Measurements from ENCODE around the gene MS4A1.
"Not testable (repeated sequence)": the region's sequence is repeated elsewhere in the genome, so short reads cannot be mapped to it uniquely, and the experiment has no call there.

The MS4A1 gene

DNA sequence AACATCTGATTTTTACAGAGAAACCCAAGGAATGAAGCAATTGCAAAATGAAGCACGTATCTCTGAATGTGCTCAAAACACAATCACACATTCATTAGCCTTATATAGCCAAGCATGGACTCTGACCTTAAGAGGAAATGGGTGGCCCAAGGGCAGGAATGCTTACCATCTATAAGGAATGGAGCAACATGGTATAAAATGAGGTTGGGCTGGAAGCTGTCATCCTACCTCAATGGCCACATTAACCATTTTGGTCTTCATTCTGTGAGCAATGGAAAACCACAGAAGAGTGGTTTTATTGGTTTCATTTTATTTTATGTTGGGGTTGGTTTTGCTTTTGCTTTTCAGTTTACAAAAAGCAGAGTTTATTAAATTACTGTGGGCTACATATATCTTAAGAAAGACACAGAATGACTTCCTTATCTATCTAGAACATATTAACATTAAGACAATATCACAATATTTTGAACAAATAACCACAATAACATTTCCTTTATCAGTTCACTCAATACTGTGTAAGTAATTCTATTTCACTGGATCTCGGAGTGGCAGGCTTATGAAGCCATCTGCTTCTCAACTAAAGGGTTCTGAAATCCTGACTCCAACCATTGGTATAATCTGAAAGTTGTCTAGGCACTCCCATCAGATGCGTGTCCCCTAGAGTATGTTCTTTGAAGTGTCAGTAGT lies 48.7 kb downstream of the MS4A1 start:
- no peak for DNase-seq (ENCODE audit: low spot score)

DNA sequence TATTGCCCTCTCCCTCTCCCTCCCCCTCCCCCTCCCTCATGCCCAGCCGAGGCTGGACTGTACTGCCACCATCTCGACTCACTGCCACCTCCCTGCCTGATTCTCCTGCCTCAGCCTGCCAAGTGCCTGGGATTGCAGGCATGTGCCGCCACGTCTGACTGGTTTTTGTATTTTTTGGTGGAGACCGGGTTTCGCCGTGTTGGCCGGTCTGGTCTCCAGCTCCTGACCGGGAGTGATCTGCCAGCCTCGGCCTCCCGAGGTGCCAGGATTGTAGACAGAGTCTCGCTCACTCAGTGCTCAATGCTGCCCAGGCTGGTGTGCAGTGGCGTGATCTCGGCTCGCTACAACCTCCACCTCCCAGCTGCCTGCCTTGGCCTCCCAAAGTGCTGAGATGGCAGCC lies 54.0 kb downstream of the MS4A1 start:
- DNase-seq (ENCODE audit: low spot score) = not testable (repeated sequence)

DNA sequence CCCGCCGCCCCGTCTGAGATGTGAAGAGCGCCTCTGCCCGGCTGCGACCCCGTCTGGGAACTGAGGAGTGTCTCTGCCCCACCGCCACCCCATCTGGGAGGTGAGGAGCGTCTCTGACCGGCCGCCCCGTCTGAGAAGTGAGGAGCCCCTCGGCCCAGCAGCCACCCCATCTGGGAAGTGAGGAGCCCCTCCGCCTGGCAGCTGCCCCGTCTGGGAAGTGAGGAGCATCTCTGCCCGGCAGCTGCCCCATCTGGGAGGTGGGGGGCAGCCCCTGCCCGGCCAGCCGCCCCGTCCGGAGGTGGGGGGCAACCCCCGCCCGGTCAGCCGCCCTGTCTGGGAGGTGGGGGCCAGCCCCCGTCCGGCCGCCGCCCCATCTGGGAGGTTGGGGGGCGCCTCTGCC lies 54.6 kb downstream of the MS4A1 start:
- not testable (repeated sequence) for DNase-seq (ENCODE audit: low spot score)

DNA sequence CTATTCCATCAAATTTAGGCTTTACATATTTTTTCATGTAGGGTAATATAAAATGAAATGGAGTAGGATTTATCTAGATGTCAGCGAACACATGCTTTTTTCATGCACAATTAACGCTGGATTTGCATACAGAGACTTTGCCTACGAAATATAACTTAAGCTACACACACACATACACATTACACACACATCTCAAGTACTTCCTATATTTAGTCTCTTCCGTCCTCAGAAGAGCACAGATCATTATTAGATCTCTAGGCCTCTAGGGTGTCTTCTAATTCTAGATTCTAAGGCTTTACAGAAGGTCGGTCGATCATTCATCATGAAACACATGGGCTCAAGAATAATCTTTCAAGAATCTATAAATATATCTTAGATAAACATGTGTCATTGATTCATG lies 55.7 kb downstream of the MS4A1 start:
- DNase-seq (ENCODE audit: low spot score) = no peak

DNA sequence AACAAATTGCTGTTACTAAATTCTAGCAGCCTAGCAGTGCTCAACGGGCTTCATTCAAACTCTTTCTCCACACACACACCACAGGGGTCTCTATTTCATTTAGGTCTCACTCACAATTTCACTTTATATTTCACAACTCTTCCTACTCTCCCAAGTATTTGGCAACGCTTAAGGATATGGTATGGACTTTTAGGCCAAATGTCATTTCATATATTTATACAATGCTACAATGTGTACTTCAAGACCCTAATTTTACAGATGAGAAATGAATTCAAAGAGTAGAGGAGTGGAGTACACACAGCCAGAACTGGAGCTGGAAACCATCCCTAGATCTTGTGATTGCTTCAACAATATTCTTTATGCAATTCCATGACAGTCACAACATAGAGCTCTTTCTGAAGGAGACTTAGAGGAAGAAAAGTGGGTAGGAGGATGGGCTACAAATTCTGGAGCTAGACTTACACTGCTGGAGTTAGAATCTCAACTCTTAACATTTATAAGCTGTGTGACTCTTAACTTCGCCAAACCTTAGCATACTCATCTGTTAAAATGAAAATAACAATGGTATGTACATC lies 57.1 kb downstream of the MS4A1 start:
- no peak for DNase-seq (ENCODE audit: low spot score)

DNA sequence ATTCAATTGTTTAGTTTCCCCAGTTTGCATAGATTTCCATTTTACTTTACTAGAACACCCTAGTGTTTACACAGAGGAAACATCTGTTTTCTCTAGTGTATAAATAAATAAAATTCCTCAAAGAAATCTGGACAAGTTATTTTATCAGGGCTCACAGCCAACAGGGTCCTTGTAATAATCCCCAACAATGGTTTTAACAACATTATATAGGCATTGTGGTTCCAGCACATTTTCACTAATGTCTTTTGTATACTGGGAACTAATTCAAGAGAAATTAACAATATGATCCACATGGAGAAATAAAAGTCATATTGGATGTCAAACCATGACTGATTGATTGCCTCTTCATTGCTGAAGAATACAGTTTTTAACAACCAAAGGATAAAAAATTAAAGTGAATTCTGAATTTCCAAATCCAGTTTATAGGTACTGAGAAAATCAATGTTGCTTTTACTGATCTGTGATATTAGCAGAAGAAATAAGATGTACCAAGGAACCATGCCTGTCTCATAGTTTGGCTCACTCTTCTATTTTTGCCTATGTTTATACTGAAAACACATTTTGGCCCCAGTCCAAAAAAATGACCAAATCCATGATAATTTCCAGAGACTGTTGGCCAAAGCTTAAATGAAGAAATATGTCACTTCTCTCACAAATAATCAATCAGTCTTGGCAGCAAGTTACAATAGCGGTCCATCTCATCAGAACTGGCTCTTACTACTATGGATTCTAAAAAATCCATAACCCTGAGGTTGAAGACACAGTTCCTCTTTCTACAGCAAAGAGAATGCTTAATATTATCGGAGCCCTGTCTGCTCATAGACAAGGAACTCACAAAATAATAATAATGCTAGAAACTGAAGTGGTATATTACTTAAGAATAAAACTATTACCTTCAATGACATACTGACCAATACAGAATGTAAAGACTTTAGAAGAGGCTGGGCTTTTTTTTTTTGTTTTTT lies 58.1 kb downstream of the MS4A1 start:
- no peak for DNase-seq (ENCODE audit: low spot score)

DNA sequence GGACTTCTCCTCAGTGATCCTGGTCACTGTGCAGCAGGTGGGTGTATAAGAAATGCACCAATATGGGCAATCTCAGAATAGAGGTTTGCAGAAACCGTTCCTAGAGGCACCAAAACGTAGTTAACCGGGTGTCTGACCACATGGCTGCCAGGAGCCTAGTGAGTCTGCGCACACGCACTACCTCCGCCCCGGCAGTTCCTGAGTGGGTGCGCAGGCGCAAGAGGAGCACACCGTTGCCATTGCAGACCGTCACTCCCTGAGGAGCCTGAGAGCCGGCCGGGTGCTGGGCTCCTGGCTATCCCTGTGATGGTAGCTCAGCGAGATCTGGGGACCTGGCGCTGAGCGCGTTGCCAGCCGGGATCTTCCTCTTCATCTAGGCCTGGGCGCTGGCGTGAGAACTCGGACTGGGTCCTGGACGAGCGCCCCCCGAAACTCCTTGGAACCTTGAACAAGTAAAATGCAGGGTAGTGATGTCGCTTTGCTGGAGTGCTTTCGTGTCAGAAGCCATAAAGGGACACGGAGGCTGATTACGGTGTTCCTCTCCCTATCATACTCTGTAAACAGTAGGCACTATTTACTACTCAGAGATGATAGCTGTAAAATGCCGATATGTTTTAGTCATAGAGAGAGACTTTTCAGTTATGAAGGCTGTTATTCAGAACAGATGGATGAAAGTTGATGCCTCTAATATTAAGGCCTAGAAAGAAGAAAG lies 59.7 kb downstream of the MS4A1 start, which contains the start of gene MS4A13:
MS4A13 (plus strand) TSS at position 249 of the 712 bp plus-strand sequence. CDS start 2,692 bp downstream, outside the sequence.
- DNase-seq (ENCODE audit: low spot score) = no peak
